Activated CD8-positive, alpha-beta memory T cell treated with anti-CD3 and anti-CD28 coated beads, Interleukin-2, amount 50 U/mL, for 24 hours (primary cell): ENCODE results near the gene INKA2.

Source experiments
- DNase-seq: peaks from one replicate; pipeline ENCODE4 v3.0.0-alpha.2; 2020; ENCODE audit errors: extremely low read depth

INKA2 gene

GRCh38 chr1:111733183-111733991 is 5.8 kb downstream of the INKA2 start:
- DNase-seq, result no peak

GRCh38 chr1:111732718-111733117 is 6.5 kb downstream of the INKA2 start:
- no peak for DNase-seq

GRCh38 chr1:111731956-111732355 is 7.2 kb downstream of the INKA2 start:
- DNase-seq, result no peak

GRCh38 chr1:111730706-111731105 is 8.5 kb downstream of the INKA2 start:
- DNase-seq, result no peak

- DNase-seq, result no peak
Measured at GRCh38 chr1:111729946-111730681, 9.1 kb downstream of the INKA2 start.

- no peak for DNase-seq
Measured at GRCh38 chr1:111729271-111729921, 9.8 kb downstream of the INKA2 start.

- DNase-seq, result no peak
Measured at GRCh38 chr1:111727056-111727455, 12.1 kb downstream of the INKA2 start.

GRCh38 chr1:111725192-111725591 is 14.0 kb downstream of the INKA2 start:
- no peak for DNase-seq

GRCh38 chr1:111723871-111724270 is 15.3 kb downstream of the INKA2 start:
- no peak for DNase-seq

GRCh38 chr1:111723091-111723806 is 15.9 kb downstream of the INKA2 start:
- no peak for DNase-seq

GRCh38 chr1:111720977-111721786 is 18.0 kb downstream of the INKA2 start:
- DNase-seq, result no peak

- DNase-seq, result no peak
Measured at GRCh38 chr1:111720274-111720976, 18.8 kb downstream of the INKA2 start.

GRCh38 chr1:111719674-111720132 is 19.5 kb downstream of the INKA2 start:
- DNase-seq, result no peak

GRCh38 chr1:111719135-111719534 is 20.1 kb downstream of the INKA2 start:
- no peak for DNase-seq

GRCh38 chr1:111717450-111717849 is 21.7 kb downstream of the INKA2 start:
- no peak for DNase-seq

- no peak for DNase-seq
Measured at GRCh38 chr1:111716333-111716732, 22.9 kb downstream of the INKA2 start.

GRCh38 chr1:111709986-111710385 is 29.2 kb downstream of the INKA2 start:
- DNase-seq, result no peak

GRCh38 chr1:111707906-111708305 is 31.3 kb downstream of the INKA2 start:
- no peak for DNase-seq

GRCh38 chr1:111706921-111707320 is 32.3 kb downstream of the INKA2 start:
- no peak for DNase-seq

- no peak for DNase-seq
Measured at GRCh38 chr1:111705841-111706240, 33.4 kb downstream of the INKA2 start.
